Measurements from ENCODE around the gene CALR. TPM values are rescaled to one million over a fixed set of nuclear protein-coding genes. Genes with fewer than 3 reads are reported as not detected.

The CALR gene
- polyA plus RNA-seq, 1 of the 3 experiments (the other 2 are of a cell fraction), result 1,334 TPM

GRCh38 chr19:12947702-12948611, 9.5 kb downstream of the CALR start:
- no peak for DNase-seq
- Histone ChIP-seq H4K20me1 (ENCODE audit: insufficient read depth) (peaks cover 4% of the 10 kb centered on the region), H3K4me1 (ENCODE audit: control insufficient read depth in 1 of 2, insufficient read depth in 2 of 2, low read depth in 1 of 2, low read length in 1 of 2) (peaks cover 11 to 29% of the 10 kb centered on the region in 2 experiments), H3K36me3 (replicated peaks in 1 of 2; ENCODE audit: control insufficient read depth in 1 of 2, insufficient read depth in 2 of 2, low read length in 1 of 2) (peaks cover 46 to 55% of the 10 kb centered on the region in 2 experiments), H3F3A (replicated peaks; ENCODE audit: insufficient read depth) (peaks cover 55% of the 10 kb centered on the region), H3K79me2 (ENCODE audit: insufficient read depth) (peaks cover 54% of the 10 kb centered on the region), H3K9ac (no peak overlapping the region; the same call in 1 of the 2 replicates), H3K9me2 (no peaks in the 10 kb centered on the region), H3K4me2 (peak overlapping the region; percentile 89; the same call in 1 of the 2 replicates), H2AFZ (ENCODE audit: low read depth) (no peak overlapping the region), H3K27ac (ENCODE audit: low read depth in 2 of 2, low read length in 1 of 2) (no peak overlapping the region; a peak in 1 of 4 replicates), H3K27me3 (ENCODE audit: insufficient read depth) (no peaks in the 10 kb centered on the region), H3K9me3 (no peaks in the 10 kb centered on the region), H3K4me3 (ENCODE audit: low read depth in 2 of 2, low read length in 1 of 2) (no peak overlapping the region)
- WGBS (ENCODE audit: low lambda C conversion rate), result 89% methylated on average over 19 of the region's 28 CpGs
- ChIA-PET POLR2A (interaction anchor here (0.9 to 1.6 kb wide), 3 partner anchors 10 to 17 kb away, joined by 3 to 7 read pairs (median 3); partner anchors contain the start of genes CALR and FARSA), CTCF (interaction anchor here (1.0 to 2.1 kb wide), 6 partner anchors 9 to 146 kb away, joined by 4 to 20 read pairs (median 5); partner anchors contain the start of gene GADD45GIP1)
- TF ChIP-seq IRF3 (IDR thresholded peaks at IDR 0.05; ENCODE audit: low read depth, low read length) (no peak), RXRA (IDR thresholded peaks at IDR 0.05; ENCODE audit: borderline replicate concordance, low read depth) (no peak), USF2 (IDR thresholded peaks at IDR 0.05; ENCODE audit: borderline replicate concordance, low read depth, low read length) (no peak), ELF1 (IDR thresholded peaks at IDR 0.05) (no peak), TEAD4 (IDR thresholded peaks at IDR 0.05; ENCODE audit: borderline replicate concordance, insufficient read depth) (no peak), REST (IDR thresholded peaks at IDR 0.05; ENCODE audit: low read depth, low read length) (no peak), NFIC (IDR thresholded peaks at IDR 0.05; ENCODE audit: borderline replicate concordance) (no peak), RAD21 (IDR thresholded peaks at IDR 0.05; ENCODE audit: low read length) (no peak), FOSL2 (IDR thresholded peaks at IDR 0.05; ENCODE audit: borderline replicate concordance, low read depth) (no peak), GABPA (IDR thresholded peaks at IDR 0.05; ENCODE audit: low read depth) (no peak), YY1 (IDR thresholded peaks at IDR 0.05; ENCODE audit: low read depth) (no peak), NRF1 (IDR thresholded peaks at IDR 0.05; ENCODE audit: low read depth, low read length) (no peak), SIN3A (IDR thresholded peaks at IDR 0.05; ENCODE audit: borderline replicate concordance, low read depth, low read length) (no peak), USF1 (IDR thresholded peaks at IDR 0.05; ENCODE audit: borderline replicate concordance, low read depth) (no peak), MEF2A (IDR thresholded peaks at IDR 0.05; ENCODE audit: borderline replicate concordance, low read depth) (no peak), RFX5 (IDR thresholded peaks at IDR 0.05; ENCODE audit: low read length) (no peak), JUND (IDR thresholded peaks at IDR 0.05) (no peak), CHD2 (IDR thresholded peaks at IDR 0.05; ENCODE audit: low read length, partially characterized antibody) (no peak)

Data from SK-N-SH (cell line).